GM12878 (cell line): Measurements from ENCODE around the gene TBC1D22B. TPM values are rescaled to one million over a fixed set of nuclear protein-coding genes. Genes with fewer than 3 reads are reported as not detected.

Source experiments
- ATAC-seq: fragments of 200-7000 bp; cut with Tn5 transposase; 3 replicates; pipeline ENCODE4 v1.9.1; 2020; ENCODE audit warnings: mild to moderate bottlenecking, moderate library complexity
- BruUV-seq: library from RNA; stranded (reverse); fragments of 400-500 nt; replicated peaks from 2 replicates; lab custom pipeline; 2021; lab: Mats Ljungman, UMichigan
- CTCF ChIA-PET: fragments of 300-600 bp; sonication (Branson Sonifier 250); formaldehyde crosslinking; extraction: SDS; loops from one replicate; lab custom pipeline; 2021; ENCODE audit warnings: inconsistent platforms; lab: Yijun Ruan, JAX
- POLR2A ChIA-PET: fragments of 350-600 bp; formaldehyde crosslinking; extraction: SDS; loops from one replicate; lab custom pipeline; 2021; ENCODE audit warnings: inconsistent platforms; lab: Charles Lee
- RAD21 ChIA-PET: fragments of 300-600 bp; sonication (Branson Sonifier 250); formaldehyde crosslinking; loops from one replicate; lab custom pipeline; 2023; ENCODE audit warnings: antibody characterized with exemption; ENCODE audit not compliant: unreplicated experiment; lab: Charles Lee
- SMC1A ChIA-PET: fragments of 300-600 bp; sonication (Branson Sonifier 250); formaldehyde crosslinking; loops from one replicate; lab custom pipeline; 2023; ENCODE audit not compliant: unreplicated experiment, uncharacterized antibody; lab: Charles Lee
- DNase-seq: peaks from one replicate; pipeline ENCODE4 v3.0.0-alpha.2; 2011; ENCODE audit warnings: low read depth, low spot score
- FAIRE-seq: peaks from 3 replicates; lab custom pipeline; 2011; peaks lifted over from hg19 to GRCh38; lab: Jason Lieb, UNC
- H2AFZ ChIP-seq: 2 replicates; pipeline ENCODE4 v1.6.0; 2011; ENCODE audit warnings: low read depth, low read length, control low read depth; ENCODE audit not compliant: control insufficient read depth
- H3K27ac ChIP-seq: 2 replicates; pipeline ENCODE4 v1.5.1; 2011; ENCODE audit warnings: control low read depth; ENCODE audit not compliant: control insufficient read depth, insufficient read depth
- H3K27me3 ChIP-seq, 2 experiments: replicated peaks in 1 of 2; 2 replicates each; pipeline versions ENCODE4 v1.6.0 to v1.6.1; 2011; ENCODE audit warnings: low read length in 1 of 2; ENCODE audit not compliant: control insufficient read depth in 2 of 2, insufficient read depth in 2 of 2
- H3K36me3 ChIP-seq, 2 experiments: 2 replicates each; pipeline ENCODE4 v1.5.1; 2011; ENCODE audit warnings: low read length in 1 of 2; ENCODE audit not compliant: control insufficient read depth in 2 of 2, insufficient read depth in 2 of 2
- H3K4me1 ChIP-seq: 2 replicates; pipeline ENCODE4 v1.6.1; 2011; ENCODE audit warnings: mild to moderate bottlenecking, low read length, moderate library complexity, mixed read lengths; ENCODE audit not compliant: control insufficient read depth, insufficient read depth
- H3K4me2 ChIP-seq: 2 replicates; pipeline ENCODE4 v1.6.0; 2011; ENCODE audit warnings: control low read depth; ENCODE audit not compliant: control insufficient read depth, insufficient read depth
- H3K4me3 ChIP-seq: fragments of 200-600 bp; sonication (generic); 2 replicates; pipeline ENCODE4 v1.5.1; 2016
- H3K79me2 ChIP-seq: 2 replicates; pipeline ENCODE4 v1.6.0; 2011; ENCODE audit warnings: low read length; ENCODE audit not compliant: control insufficient read depth, insufficient read depth
- H3K9ac ChIP-seq: 2 replicates; pipeline ENCODE4 v1.8.0; 2011; ENCODE audit warnings: low read length, control low read depth, mixed read lengths; ENCODE audit not compliant: control insufficient read depth, insufficient read depth
- H3K9me3 ChIP-seq: replicated peaks from 3 replicates; pipeline ENCODE4 v1.5.1; 2011; ENCODE audit warnings: mild to moderate bottlenecking, low read length; ENCODE audit not compliant: control insufficient read depth, insufficient read depth
- H4K20me1 ChIP-seq: 2 replicates; pipeline ENCODE4 v1.6.0; 2011; ENCODE audit not compliant: control insufficient read depth, insufficient read depth
- ATF3 ChIP-seq: IDR thresholded peaks from 2 replicates; pipeline ENCODE4 v1.6.1; 2011; ENCODE audit warnings: low read depth, mild to moderate bottlenecking, low read length, moderate library complexity, borderline replicate concordance; ENCODE audit errors: extremely low read depth
- ATF7 ChIP-seq: fragments of 450-650 bp; IDR thresholded peaks from 2 replicates; pipeline ENCODE4 v1.6.1; 2016; ENCODE audit warnings: low read depth, mild to moderate bottlenecking
- BCL11A ChIP-seq: IDR thresholded peaks from 2 replicates; pipeline ENCODE4 v1.6.1; 2011; ENCODE audit warnings: low read depth, low read length
- BRCA1 ChIP-seq: IDR thresholded peaks from 2 replicates; pipeline ENCODE4 v1.6.1; 2011; ENCODE audit warnings: low read depth, low read length, improper control_type of control experiment
- CBFB ChIP-seq: IDR thresholded peaks from 2 replicates; pipeline ENCODE4 v1.6.1; 2016; ENCODE audit warnings: antibody characterized with exemption, low read depth
- CBX5 ChIP-seq: sonication (generic); IDR thresholded peaks from 2 replicates; pipeline ENCODE4 v1.6.1; 2016; ENCODE audit warnings: low read depth, moderate library complexity, mild to moderate bottlenecking, inconsistent platforms
- CHD1 ChIP-seq: IDR thresholded peaks from 2 replicates; pipeline ENCODE4 v1.6.1; 2012; ENCODE audit warnings: low read depth, low read length, improper control_type of control experiment
- EED ChIP-seq: sonication (generic); IDR thresholded peaks from 2 replicates; pipeline ENCODE4 v1.6.1; 2016; ENCODE audit warnings: antibody characterized with exemption, low read depth
- HCFC1 ChIP-seq: fragments of 150-350 bp; IDR thresholded peaks from 2 replicates; pipeline ENCODE4 v1.6.1; 2014; ENCODE audit warnings: low read length
- MAX ChIP-seq: IDR thresholded peaks from 2 replicates; pipeline ENCODE4 v1.6.1; 2012; ENCODE audit warnings: low read depth, low read length, improper control_type of control experiment
- MTA2 ChIP-seq: fragments of 450-650 bp; IDR thresholded peaks from 2 replicates; pipeline ENCODE4 v1.6.1; 2016; ENCODE audit warnings: low read depth, mild to moderate bottlenecking, moderate library complexity
- MYC ChIP-seq: IDR thresholded peaks from 2 replicates; pipeline ENCODE4 v1.6.1; 2011; ENCODE audit warnings: mild to moderate bottlenecking, low read length, moderate library complexity, inconsistent platforms; ENCODE audit not compliant: insufficient read depth, insufficient replicate concordance, insufficient read length, severe bottlenecking
- NFYA ChIP-seq: IDR thresholded peaks from 2 replicates; pipeline ENCODE4 v1.6.1; 2011; ENCODE audit warnings: low read depth, mild to moderate bottlenecking, low read length, improper control_type of control experiment, borderline replicate concordance
- NR2F1 ChIP-seq: fragments of 450-650 bp; conservative IDR thresholded peaks from 2 replicates; pipeline ENCODE4 v1.6.1; 2017; ENCODE audit warnings: mild to moderate bottlenecking
- PAX8 ChIP-seq: fragments of 450-650 bp; IDR thresholded peaks from 2 replicates; pipeline ENCODE4 v1.6.1; 2017; ENCODE audit warnings: mild to moderate bottlenecking, moderate library complexity
- RUNX3 ChIP-seq: IDR thresholded peaks from 2 replicates; pipeline ENCODE4 v1.6.1; 2012; ENCODE audit warnings: low read length, inconsistent platforms
- STAT3 ChIP-seq: IDR thresholded peaks from 2 replicates; pipeline ENCODE4 v1.6.1; 2011; ENCODE audit warnings: low read depth, low read length, improper control_type of control experiment
- TCF12 ChIP-seq: IDR thresholded peaks from 2 replicates; pipeline ENCODE4 v1.6.1; 2011; ENCODE audit warnings: low read depth, mild to moderate bottlenecking, low read length
- USF1 ChIP-seq: IDR thresholded peaks from 2 replicates; pipeline ENCODE4 v1.6.1; 2011; ENCODE audit warnings: borderline replicate concordance, low read depth, mild to moderate bottlenecking, moderate library complexity, mixed read lengths, low read length; ENCODE audit not compliant: insufficient read depth; ENCODE audit errors: extremely low read length
- ZBED1 ChIP-seq: IDR thresholded peaks from 2 replicates; pipeline ENCODE4 v1.6.1; 2016; ENCODE audit warnings: borderline replicate concordance
- ZBTB4 ChIP-seq: fragments of 450-650 bp; formaldehyde crosslinking; IDR thresholded peaks from 2 replicates; pipeline ENCODE4 v1.4.0; 2022; ENCODE audit warnings: mild to moderate bottlenecking, moderate library complexity
- ZZZ3 ChIP-seq: IDR thresholded peaks from 2 replicates; pipeline ENCODE4 v1.6.1; 2011; ENCODE audit warnings: low read depth; ENCODE audit not compliant: control insufficient read depth, insufficient read length
- WGBS: methylation state at CpG from one replicate; pipeline ENCODE4 v1.1.6; 2016; ENCODE audit warnings: low lambda C conversion rate; ENCODE audit not compliant: insufficient replicate concordance, insufficient coverage; ENCODE audit errors: missing lambda C conversion rate; 5-methylcytosine and 5-hydroxymethylcytosine counted together
- in situ Hi-C: fragments of 300-500 bp; cut with MboI; formaldehyde crosslinking; loops from 9 replicates; pipeline ENCODE4 v1.14.3; 2018; ENCODE audit warnings: mixed read lengths
- intact Hi-C: fragments of 100-400 bp; cut with micrococcal nuclease; formaldehyde crosslinking; loops from one replicate; pipeline ENCODE4 v1.14.2; 2022; ENCODE audit not compliant: unreplicated experiment
- polyA plus RNA-seq, 11 experiments: library from polyadenylated mRNA; depleted of rRNA in 4 of 11; unstranded in 6 of 11; stranded (reverse) in 5 of 11; fragments of >200 nt; fragmentation: Nextera tagmentation in 4 of 11; fragmentation: Illumina TruSeq in 1 of 11; extraction: Ambion mirVana in 4 of 11; extraction: Trizol in 1 of 11; gene quantifications; 1 replicate in 1 of 11; 2 replicates in 10 of 11; pipeline versions ENCODE4 v1.2.1 to v1.2.3, GENCODE V29; 2011 to 2016; ENCODE audit warnings: inconsistent platforms in 2 of 11, missing spikeins in 2 of 11, low read depth in 1 of 11
- total RNA-seq, 4 experiments: library from RNA; depleted of rRNA in 3 of 4; stranded (reverse); fragments of >200 nt in 3 of 4; fragmentation: Illumina TruSeq in 1 of 4; extraction: Trizol in 1 of 4; gene quantifications; 2 replicates each; pipeline versions ENCODE4 v1.2.1 to v1.2.3, GENCODE V29; 2013 to 2021

Gene TBC1D22B
- total and polyA plus RNA-seq, 10 of the 15 experiments (the other 5 are each of a cell fraction or from before 2014, with no cell fraction given), result 3.4 to 18.7 (median 14.1) TPM

- TF ChIP-seq BRCA1 (no peak), CBFB (no peak)
Measured at GRCh38 chr6:37366910-37367309, 109.3 kb downstream of the TBC1D22B start (continued).

- H3K4me1 ChIP-seq, result peaks cover 14% of the 10 kb centered on the region
- ChIA-PET SMC1A (no interaction called here), POLR2A (interaction anchor here (0.6 kb wide), 1 partner anchor 15 kb away, joined by 4 read pairs; the partner anchor contains the start of gene RNF8), RAD21 (no interaction called here), CTCF (interaction anchor here (0.9 kb wide), 1 partner anchor 255 kb away, joined by 3 read pairs; no protein-coding TSS in a partner anchor)
- no peaks in the 10 kb centered on the region for H3K9me3 ChIP-seq
- H3K27me3 ChIP-seq, result no peaks in the 10 kb centered on the region
- DNase-seq, result no peak
- H3K9ac ChIP-seq, result no peak overlapping the region
- 95% methylated on average over 1 of the region's 1 CpG for WGBS
- BruUV-seq, result no TSS peak
- no peak overlapping the region for H3K27ac ChIP-seq
- H2AFZ ChIP-seq, result no peak overlapping the region
- no peak for FAIRE-seq
- H4K20me1 ChIP-seq, result peaks cover 3% of the 10 kb centered on the region; the same call in 1 of the 2 replicates
- peaks cover 7 to 33% of the 10 kb centered on the region in 2 experiments for H3K36me3 ChIP-seq
- H3K4me2 ChIP-seq, result no peak overlapping the region
- H3K79me2 ChIP-seq, result no peaks in the 10 kb centered on the region
- intact Hi-C loops (no loop called here), in situ Hi-C loops (no loop called here)
- ATAC-seq, result no peak
- H3K4me3 ChIP-seq, result no peak overlapping the region
- TF ChIP-seq HCFC1 (no peak), PAX8 (no peak), USF1 (no peak), STAT3 (no peak), ZZZ3 (no peak), NR2F1 (no peak), CBX5 (no peak), TCF12 (no peak), RUNX3 (no peak), NFYA (no peak), MYC (no peak), MAX (no peak), ZBTB4 (CRISPR knock-in tag) (no peak), ZBED1 (no peak), CHD1 (no peak), EED (no peak), MTA2 (no peak), BCL11A (no peak), ATF3 (no peak), ATF7 (no peak)
- TF ChIP-seq, all 136 proteins: peak for 0
Measured at GRCh38 chr6:37368961-37369320, 111.4 kb downstream of the TBC1D22B start.
